ENCODE measurements around the gene LSAMP. TPM values are rescaled to one million over a fixed set of nuclear protein-coding genes. Genes with fewer than 3 reads are reported as not detected.
"Not testable (repeated sequence)": the region's sequence is repeated elsewhere in the genome, so short reads cannot be mapped to it uniquely, and the experiment has no call there.

Gene LSAMP
- total RNA-seq, 1 donor from 2014 or later = not detected

DNA sequence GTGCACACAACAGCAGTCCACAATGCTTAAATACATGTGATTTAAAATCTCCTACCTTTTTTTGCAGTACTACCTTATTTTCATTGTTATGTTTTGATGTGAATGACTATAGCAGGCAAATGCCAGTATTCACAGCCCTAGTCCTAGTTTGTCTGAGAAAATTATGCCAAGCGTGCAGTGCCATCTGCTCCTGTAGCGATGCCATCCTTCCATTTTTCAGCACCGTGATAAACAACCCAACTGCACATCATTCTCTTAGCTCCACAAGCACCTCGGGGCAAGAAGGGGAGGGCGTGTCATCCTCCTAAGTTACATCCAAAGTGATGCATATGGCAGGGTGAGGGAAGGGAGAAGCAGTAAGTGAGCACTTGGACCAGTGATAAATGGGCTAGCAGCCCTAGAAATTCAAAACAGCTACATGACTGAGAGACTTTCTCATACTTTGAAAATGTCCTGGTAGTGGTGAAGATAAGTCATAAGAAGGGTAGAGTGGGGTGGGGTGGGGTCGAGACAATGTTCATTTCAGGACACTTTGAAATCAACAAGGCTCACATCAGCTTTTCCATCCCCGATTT, 198.8 kb downstream of the LSAMP start:
- Mint-ChIP-seq H3K4me1 (no peaks in the 10 kb centered on the region), H3K27me3 (no peaks in the 10 kb centered on the region), H3K27ac (no peak overlapping the region), H3K4me3 (no peak overlapping the region), H3K9me3 (peaks cover 5% of the 10 kb centered on the region), H3K36me3 (ENCODE audit: low read depth) (no peaks in the 10 kb centered on the region)
- DNase-seq = no peak
- intact Hi-C loops (cut with micrococcal nuclease) = no loop called here

- Mint-ChIP-seq H3K4me3 (no peak overlapping the region), H3K9me3 (peaks cover 2% of the 10 kb centered on the region), H3K27me3 (no peaks in the 10 kb centered on the region), H3K36me3 (ENCODE audit: low read depth) (no peaks in the 10 kb centered on the region), H3K27ac (no peak overlapping the region), H3K4me1 (no peaks in the 10 kb centered on the region)
- intact Hi-C loops (cut with micrococcal nuclease) = no loop called here
- no peak for DNase-seq
These were observed 202.5 kb downstream of the LSAMP start for GRCh38 chr3:116242825-116243224.

DNA sequence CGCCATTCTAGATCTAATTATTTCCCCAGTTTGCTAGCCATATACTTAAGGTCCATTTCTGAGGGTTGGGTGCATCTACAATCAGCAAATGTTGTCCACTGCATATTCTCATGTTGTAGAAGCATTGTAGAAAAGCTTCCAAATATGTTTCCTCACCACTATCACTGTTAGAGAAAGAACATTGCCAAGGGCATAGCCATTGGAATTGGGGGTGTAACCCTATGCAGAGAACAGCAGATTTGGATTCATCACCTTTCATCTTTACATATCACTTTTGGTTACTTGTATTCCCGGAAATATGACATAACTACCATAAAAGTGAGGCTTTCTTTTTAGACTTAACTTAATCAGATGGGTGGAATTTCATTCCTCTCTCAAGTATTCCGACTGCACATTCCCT, 203.6 kb downstream of the LSAMP start:
- no peaks in the 10 kb centered on the region for H3K36me3 Mint-ChIP-seq (ENCODE audit: low read depth)
- no peak overlapping the region for H3K4me3 Mint-ChIP-seq
- no peak for DNase-seq
- intact Hi-C loops (cut with micrococcal nuclease) = no loop called here
- H3K4me1 Mint-ChIP-seq = no peaks in the 10 kb centered on the region
- H3K27me3 Mint-ChIP-seq = no peaks in the 10 kb centered on the region
- no peak overlapping the region for H3K27ac Mint-ChIP-seq
- H3K9me3 Mint-ChIP-seq = no peaks in the 10 kb centered on the region

GRCh38 chr3:116240261-116240660, 205.0 kb downstream of the LSAMP start:
- Mint-ChIP-seq H3K27me3 (no peaks in the 10 kb centered on the region), H3K9me3 (no peaks in the 10 kb centered on the region), H3K4me1 (no peaks in the 10 kb centered on the region), H3K4me3 (no peak overlapping the region), H3K27ac (no peak overlapping the region), H3K36me3 (ENCODE audit: low read depth) (no peaks in the 10 kb centered on the region)
- intact Hi-C loops (cut with micrococcal nuclease) = no loop called here
- DNase-seq = no peak

GRCh38 chr3:116238846-116239565, 206.3 kb downstream of the LSAMP start:
- Mint-ChIP-seq H3K27ac (no peak overlapping the region), H3K4me3 (no peak overlapping the region), H3K36me3 (ENCODE audit: low read depth) (no peaks in the 10 kb centered on the region), H3K9me3 (no peaks in the 10 kb centered on the region), H3K4me1 (no peaks in the 10 kb centered on the region), H3K27me3 (no peaks in the 10 kb centered on the region)
- intact Hi-C loops (cut with micrococcal nuclease) = no loop called here
- no peak for DNase-seq

- no peaks in the 10 kb centered on the region for H3K36me3 Mint-ChIP-seq (ENCODE audit: low read depth)
- no peak for DNase-seq
- H3K27ac Mint-ChIP-seq = no peak overlapping the region
- intact Hi-C loops (cut with micrococcal nuclease) = no loop called here
- no peak overlapping the region for H3K4me3 Mint-ChIP-seq
- no peaks in the 10 kb centered on the region for H3K4me1 Mint-ChIP-seq
- no peaks in the 10 kb centered on the region for H3K27me3 Mint-ChIP-seq
- no peaks in the 10 kb centered on the region for H3K9me3 Mint-ChIP-seq
These were observed 211.5 kb downstream of the LSAMP start for GRCh38 chr3:116233711-116234357.

DNA sequence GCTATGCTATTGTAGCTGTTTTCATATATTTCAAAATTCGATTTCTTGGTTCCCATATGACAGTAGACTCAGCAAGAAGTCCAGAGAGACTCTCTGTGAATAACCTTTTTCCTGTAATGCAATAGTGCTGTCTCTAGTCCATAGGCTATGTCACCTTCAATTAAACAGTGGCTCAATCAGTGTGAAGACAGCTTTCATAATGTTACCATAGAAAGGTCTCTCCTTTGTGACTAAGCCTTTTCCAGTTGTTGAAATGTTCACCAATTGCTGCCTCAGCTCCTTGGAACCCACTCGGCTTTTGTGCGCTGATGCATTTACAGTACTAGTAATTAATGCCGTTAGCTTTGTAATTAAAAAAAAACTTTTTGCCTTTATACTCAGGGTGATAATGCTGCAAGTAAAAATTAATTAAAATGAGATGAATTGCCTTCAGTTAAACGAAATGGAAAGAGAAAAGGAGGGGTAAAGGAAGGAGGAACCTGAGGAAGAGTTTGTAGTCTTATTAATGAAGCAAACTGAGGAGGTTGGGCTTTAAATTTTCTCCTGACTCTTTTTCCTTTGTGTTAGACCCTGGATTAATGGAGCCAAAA, 214.8 kb downstream of the LSAMP start:
- no peaks in the 10 kb centered on the region for H3K27me3 Mint-ChIP-seq
- H3K36me3 Mint-ChIP-seq (ENCODE audit: low read depth) = no peaks in the 10 kb centered on the region
- no peak overlapping the region for H3K27ac Mint-ChIP-seq
- no peak for DNase-seq
- no peaks in the 10 kb centered on the region for H3K9me3 Mint-ChIP-seq
- no peak overlapping the region for H3K4me3 Mint-ChIP-seq
- intact Hi-C loops (cut with micrococcal nuclease) = no loop called here
- H3K4me1 Mint-ChIP-seq = no peaks in the 10 kb centered on the region

- Mint-ChIP-seq H3K27ac (no peak overlapping the region), H3K36me3 (ENCODE audit: low read depth) (no peaks in the 10 kb centered on the region), H3K9me3 (no peaks in the 10 kb centered on the region), H3K4me1 (no peaks in the 10 kb centered on the region), H3K4me3 (no peak overlapping the region), H3K27me3 (no peaks in the 10 kb centered on the region)
- no peak for DNase-seq
- intact Hi-C loops (cut with micrococcal nuclease) = no loop called here
These were observed 219.0 kb downstream of the LSAMP start for GRCh38 chr3:116226266-116226665.

- H3K9me3 Mint-ChIP-seq = no peaks in the 10 kb centered on the region
- H3K4me3 Mint-ChIP-seq = no peak overlapping the region
- intact Hi-C loops (cut with micrococcal nuclease) = no loop called here
These were observed 228.5 kb downstream of the LSAMP start for GRCh38 chr3:116216761-116217160.

DNA sequence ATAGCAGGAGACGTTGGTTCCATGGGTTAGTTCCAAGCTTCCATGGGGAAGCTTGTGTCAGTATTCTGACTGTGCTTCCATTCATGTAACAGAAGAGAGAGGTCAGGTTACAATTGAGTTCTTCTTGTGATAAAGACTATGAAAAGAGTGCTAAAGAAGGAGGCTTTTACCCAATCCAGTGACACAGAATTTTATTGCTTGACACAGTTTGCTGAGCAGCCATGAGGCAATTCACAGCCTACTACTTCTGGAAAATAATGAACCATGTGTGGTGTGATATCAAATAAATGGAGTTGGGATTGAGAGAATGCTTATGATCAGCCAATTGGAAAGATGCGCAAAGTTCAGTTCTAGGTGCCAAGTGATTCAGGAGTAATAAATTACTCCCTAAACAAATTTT, 233.4 kb downstream of the LSAMP start:
- Mint-ChIP-seq H3K4me3 (no peak overlapping the region), H3K27ac (no peak overlapping the region), H3K36me3 (ENCODE audit: low read depth) (no peaks in the 10 kb centered on the region), H3K4me1 (no peaks in the 10 kb centered on the region), H3K9me3 (peaks cover 8% of the 10 kb centered on the region), H3K27me3 (no peaks in the 10 kb centered on the region)
- intact Hi-C loops (cut with micrococcal nuclease) = no loop called here
- DNase-seq = no peak

More at GRCh38 chr3:116216761-116217160, 228.5 kb downstream of the LSAMP start:
- no peaks in the 10 kb centered on the region for H3K4me1 Mint-ChIP-seq
- no peaks in the 10 kb centered on the region for H3K27me3 Mint-ChIP-seq
- H3K27ac Mint-ChIP-seq = no peak overlapping the region
- no peaks in the 10 kb centered on the region for H3K36me3 Mint-ChIP-seq (ENCODE audit: low read depth)
- DNase-seq = no peak

DNA sequence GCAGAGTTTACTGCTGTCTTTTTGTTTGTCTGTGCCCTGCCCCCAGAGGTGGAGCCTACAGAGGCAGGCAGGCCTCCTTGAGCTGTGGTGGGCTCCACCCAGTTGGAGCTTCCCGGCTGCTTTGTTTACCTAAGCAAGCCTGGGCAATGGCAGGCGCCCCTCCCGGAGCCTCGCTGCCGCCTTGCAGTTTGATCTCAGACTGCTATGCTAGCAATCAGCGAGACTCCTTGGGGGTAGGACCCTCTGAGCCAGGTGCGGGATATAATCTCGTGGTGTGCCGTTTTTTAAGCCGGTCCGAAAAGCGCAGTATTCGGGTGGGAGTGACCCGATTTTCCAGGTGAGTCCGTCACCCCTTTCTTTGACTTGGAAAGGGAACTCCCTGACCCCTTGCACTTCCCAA, 236.5 kb downstream of the LSAMP start:
- H3K9me3 Mint-ChIP-seq; intact Hi-C loops (cut with micrococcal nuclease); H3K36me3 Mint-ChIP-seq (ENCODE audit: low read depth); DNase-seq; H3K27me3 Mint-ChIP-seq; H3K27ac Mint-ChIP-seq; H3K4me3 Mint-ChIP-seq; H3K4me1 Mint-ChIP-seq: not testable (repeated sequence)

DNA sequence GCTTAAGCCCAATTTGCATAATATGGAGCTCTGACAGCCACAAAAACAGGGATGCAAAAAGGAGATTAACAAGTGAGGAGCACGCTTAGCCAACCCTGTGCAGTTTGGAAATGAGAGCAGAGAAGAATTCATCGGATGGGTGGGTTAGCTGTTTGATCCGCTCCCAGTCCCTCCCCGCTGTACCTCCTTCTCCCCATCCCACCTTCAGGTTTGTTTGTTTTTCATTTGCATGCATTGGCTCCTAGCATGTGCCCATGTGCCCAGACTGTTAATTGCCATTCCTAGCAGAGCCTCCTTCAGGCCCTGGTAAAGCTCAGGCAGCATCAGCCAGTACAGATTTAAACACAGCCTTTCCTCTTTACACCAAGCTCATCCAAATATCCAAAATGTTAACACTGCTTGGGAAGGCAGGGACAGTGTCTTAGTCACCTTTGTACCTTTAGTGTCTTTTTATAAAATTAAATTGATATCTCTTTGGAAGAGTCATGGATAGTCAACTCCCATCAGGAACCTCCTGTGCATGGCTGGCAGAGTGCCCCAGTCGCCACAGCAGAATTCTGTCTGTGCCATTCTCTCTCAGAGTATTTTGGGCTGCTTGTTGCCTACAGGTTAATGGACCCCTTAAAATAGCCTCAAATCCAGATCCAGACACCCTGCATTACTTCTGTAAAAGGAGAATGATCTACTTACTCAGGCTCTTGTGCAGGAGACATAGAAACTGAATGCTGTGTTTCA, 244.2 kb downstream of the LSAMP start:
- intact Hi-C loops (cut with micrococcal nuclease) = no loop called here
- Mint-ChIP-seq H3K27me3 (no peaks in the 10 kb centered on the region), H3K4me3 (no peak overlapping the region), H3K27ac (no peak overlapping the region), H3K4me1 (no peaks in the 10 kb centered on the region), H3K36me3 (ENCODE audit: low read depth) (no peaks in the 10 kb centered on the region), H3K9me3 (peaks cover 3% of the 10 kb centered on the region)
- no peak for DNase-seq

GRCh38 chr3:116199063-116199462, 246.2 kb downstream of the LSAMP start:
- H3K27me3 Mint-ChIP-seq = no peaks in the 10 kb centered on the region
- intact Hi-C loops (cut with micrococcal nuclease) = no loop called here
- no peaks in the 10 kb centered on the region for H3K4me1 Mint-ChIP-seq
- no peak overlapping the region for H3K27ac Mint-ChIP-seq
- no peaks in the 10 kb centered on the region for H3K36me3 Mint-ChIP-seq (ENCODE audit: low read depth)
- peaks cover 3% of the 10 kb centered on the region for H3K9me3 Mint-ChIP-seq
- DNase-seq = no peak
- H3K4me3 Mint-ChIP-seq = no peak overlapping the region

- intact Hi-C loops (cut with micrococcal nuclease) = no loop called here
- no peak for DNase-seq
- Mint-ChIP-seq H3K9me3 (peaks cover 3% of the 10 kb centered on the region), H3K4me3 (no peak overlapping the region), H3K27me3 (no peaks in the 10 kb centered on the region), H3K27ac (no peak overlapping the region), H3K4me1 (no peaks in the 10 kb centered on the region), H3K36me3 (ENCODE audit: low read depth) (no peaks in the 10 kb centered on the region)
These were observed 247.2 kb downstream of the LSAMP start for GRCh38 chr3:116198087-116198486.

All from activated CD4-positive, alpha-beta T cell treated with anti-CD3 and anti-CD28 coated beads, Interleukin-2, amount 10 ng/mL, durations not matched to agents 24 days and 14 days (primary cell).